Kidney (tissue), 14 donors: ENCODE measurements around the gene PLCB1. TPM values are rescaled to one million over a fixed set of nuclear protein-coding genes. Genes with fewer than 3 reads are reported as not detected.

Experiments
- DNase-seq, 5 donors: peaks; one replicate each; pipeline ENCODE4 v3.0.0-alpha.2; 2013 to 2020
- FAIRE-seq: peaks from 2 replicates; lab custom pipeline; 2012; peaks lifted over from hg19 to GRCh38; lab: Jason Lieb, UNC
- H3K27ac ChIP-seq, 2 donors: one replicate each; pipeline ENCODE4 v1.7.0; 2013; ENCODE audit warnings: low read depth in 2 of 2, low read length in 2 of 2, inconsistent platforms in 1 of 2
- H3K27me3 ChIP-seq: one replicate; pipeline ENCODE4 v1.7.1; 2013; ENCODE audit warnings: low read length, inconsistent platforms; ENCODE audit not compliant: control insufficient read depth, insufficient read depth
- H3K36me3 ChIP-seq, 3 donors: one replicate each; pipeline versions ENCODE4 v1.7.0 to v1.7.1; 2013; ENCODE audit warnings: low read length in 3 of 3, control low read depth in 1 of 3, inconsistent platforms in 1 of 3; ENCODE audit not compliant: insufficient read depth in 3 of 3, control insufficient read depth in 2 of 3
- H3K4me1 ChIP-seq, 3 donors: one replicate each; pipeline versions ENCODE4 v1.7.0 to v1.7.1; 2013; ENCODE audit warnings: low read length in 3 of 3, inconsistent platforms in 1 of 3, low read depth in 1 of 3; ENCODE audit not compliant: control insufficient read depth in 2 of 3, insufficient read depth in 2 of 3
- H3K4me3 ChIP-seq, 3 donors: one replicate each; pipeline versions ENCODE4 v1.7.0 to v1.8.1; 2013; ENCODE audit warnings: low read length in 3 of 3, control low read depth in 1 of 3, inconsistent platforms in 1 of 3
- H3K9ac ChIP-seq, 3 donors: one replicate each; pipeline versions ENCODE4 v1.7.0 to v1.7.1; 2013; ENCODE audit warnings: low read length in 3 of 3, control low read depth in 1 of 3, inconsistent platforms in 1 of 3
- H3K9me3 ChIP-seq, 3 donors: one replicate each; pipeline versions ENCODE4 v1.7.0 to v1.7.1; 2013; ENCODE audit warnings: low read length in 3 of 3, control low read depth in 1 of 3, inconsistent platforms in 1 of 3; ENCODE audit not compliant: control insufficient read depth in 2 of 3, insufficient read depth in 1 of 3
- intact Hi-C: fragments of 100-400 bp; cut with DNase I; formaldehyde crosslinking; loops from one replicate; pipeline ENCODE4 v1.11.1; 2022
- polyA plus RNA-seq: library from polyadenylated mRNA; stranded (reverse); fragments of 350-450 nt; fragmentation: Illumina TruSeq; extraction: RNeasy Lipid Tissue Mini Kit (QIAGEN cat#74804); gene quantifications from one replicate; pipeline ENCODE4 v1.2.3, GENCODE V29; 2014; ENCODE audit warnings: low read depth, low replicate concordance; ENCODE audit not compliant: insufficient read depth
- total RNA-seq: library from RNA; stranded (reverse); fragmentation: NEBNext Ultra II Directional; extraction: Animal tissue kit (Norgen Biotek cat#: 25700); gene quantifications from one replicate; pipeline ENCODE4 v1.2.1, GENCODE V29; 2021
- TF ChIP-seq, protein P1 (sequence below): IDR thresholded peaks from 3 replicates; pipeline ENCODE4 v1.5.1; 2012; ENCODE audit warnings: mild to moderate bottlenecking, moderate library complexity, borderline replicate concordance; ENCODE audit not compliant: insufficient read depth; ENCODE audit errors: extremely low read depth
- donor health status: control.
- donor health status: control.
- donor health status: control.
- donor health status: control.
- donor health status: control.
- donor health status: DM: yes; HTN: yes; CAD: no.
- donor health status: Normal renal cell carcinoma (clear cell type).

Gene PLCB1
- total and polyA plus RNA-seq, 2 donors from 2014 or later, result 9.4 to 107 TPM

GRCh38 chr20:8309634-8310033 lies 177.6 kb downstream of the PLCB1 start:
- Histone ChIP-seq H3K4me3 (no peak overlapping the region), H3K9ac (no peak overlapping the region), H3K9me3 (no peaks in the 10 kb centered on the region), H3K36me3 (no peaks in the 10 kb centered on the region), H3K27ac (no peak overlapping the region), H3K4me1 (peaks cover 0 to 3% (median 0%) of the 10 kb centered on the region in 3 donors), H3K27me3 (no peaks in the 10 kb centered on the region)
- intact Hi-C loops, result no loop called here
- FAIRE-seq (no peak), DNase-seq (peak in 2 of 5 donors; percentile 29 to 44)
- TF ChIP-seq, protein P1, sequence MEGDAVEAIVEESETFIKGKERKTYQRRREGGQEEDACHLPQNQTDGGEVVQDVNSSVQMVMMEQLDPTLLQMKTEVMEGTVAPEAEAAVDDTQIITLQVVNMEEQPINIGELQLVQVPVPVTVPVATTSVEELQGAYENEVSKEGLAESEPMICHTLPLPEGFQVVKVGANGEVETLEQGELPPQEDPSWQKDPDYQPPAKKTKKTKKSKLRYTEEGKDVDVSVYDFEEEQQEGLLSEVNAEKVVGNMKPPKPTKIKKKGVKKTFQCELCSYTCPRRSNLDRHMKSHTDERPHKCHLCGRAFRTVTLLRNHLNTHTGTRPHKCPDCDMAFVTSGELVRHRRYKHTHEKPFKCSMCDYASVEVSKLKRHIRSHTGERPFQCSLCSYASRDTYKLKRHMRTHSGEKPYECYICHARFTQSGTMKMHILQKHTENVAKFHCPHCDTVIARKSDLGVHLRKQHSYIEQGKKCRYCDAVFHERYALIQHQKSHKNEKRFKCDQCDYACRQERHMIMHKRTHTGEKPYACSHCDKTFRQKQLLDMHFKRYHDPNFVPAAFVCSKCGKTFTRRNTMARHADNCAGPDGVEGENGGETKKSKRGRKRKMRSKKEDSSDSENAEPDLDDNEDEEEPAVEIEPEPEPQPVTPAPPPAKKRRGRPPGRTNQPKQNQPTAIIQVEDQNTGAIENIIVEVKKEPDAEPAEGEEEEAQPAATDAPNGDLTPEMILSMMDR, result no peak

- H3K9ac ChIP-seq, result no peak overlapping the region
- H3K4me3 ChIP-seq, result no peak overlapping the region
- H3K27ac ChIP-seq, result no peak overlapping the region
- H3K4me1 ChIP-seq, result peaks cover 0 to 3% (median 0%) of the 10 kb centered on the region in 3 donors
- intact Hi-C loops, result no loop called here
- TF ChIP-seq, protein P1, result no peak
- no peaks in the 10 kb centered on the region for H3K36me3 ChIP-seq
- H3K9me3 ChIP-seq, result no peaks in the 10 kb centered on the region
- no peaks in the 10 kb centered on the region for H3K27me3 ChIP-seq
- no peak for DNase-seq
- FAIRE-seq, result no peak
Measured at GRCh38 chr20:8310618-8311017, 178.6 kb downstream of the PLCB1 start.

DNA sequence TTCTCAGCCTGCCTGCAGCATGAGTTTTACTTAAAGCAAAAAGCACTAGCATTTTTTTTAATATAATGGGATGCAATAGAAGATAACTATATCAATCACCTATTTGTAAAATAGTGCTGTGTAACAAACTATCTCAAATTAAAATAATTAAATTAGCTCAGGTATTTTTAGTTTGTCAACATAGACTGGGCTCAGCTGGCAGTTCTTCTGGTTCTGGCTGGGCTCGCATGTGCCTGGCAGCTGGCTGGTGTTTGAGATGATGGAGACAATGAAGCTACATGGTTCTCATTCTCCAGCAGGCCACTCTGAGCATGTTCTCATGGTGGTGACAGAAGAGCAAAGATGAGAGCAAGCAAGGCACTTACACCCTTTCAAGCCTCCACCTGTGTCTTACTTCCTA lies 181.0 kb downstream of the PLCB1 start:
- no peak overlapping the region for H3K4me3 ChIP-seq
- H3K9me3 ChIP-seq, result no peaks in the 10 kb centered on the region
- no peaks in the 10 kb centered on the region for H3K27me3 ChIP-seq
- intact Hi-C loops, result no loop called here
- H3K27ac ChIP-seq, result no peak overlapping the region
- no peaks in the 10 kb centered on the region for H3K36me3 ChIP-seq
- TF ChIP-seq, protein P1, result no peak
- peaks cover 0 to 3% (median 0%) of the 10 kb centered on the region in 3 donors for H3K4me1 ChIP-seq
- H3K9ac ChIP-seq, result no peak overlapping the region
- no peak for DNase-seq
- FAIRE-seq, result no peak
